ENCODE results near the gene MTFR1L. TPM values are rescaled to one million over a fixed set of nuclear protein-coding genes. Genes with fewer than 3 reads are reported as not detected.

MTFR1L gene
- total and polyA plus RNA-seq, 11 donors: 123 to 319 (median 213) TPM

- TF ChIP-seq CTCF (IDR thresholded peaks at IDR 0.05) (no peak), POLR2A (IDR thresholded peaks at IDR 0.05) (no peak)
- Histone ChIP-seq H3K27ac (no peak overlapping the region), H3K4me3 (no peak overlapping the region), H3K36me3 (peaks cover 0 to 10% (median 0%) of the 10 kb centered on the region in 9 donors), H3K4me1 (peaks cover 0 to 43% (median 18%) of the 10 kb centered on the region in 12 donors), H3K27me3 (no peaks in the 10 kb centered on the region), H3K9me3 (no peaks in the 10 kb centered on the region)
- intact Hi-C loops (cut with DNase I): loop anchor here in 1 of 10 donors (10.0 kb wide), 1 partner anchor 45 kb away; no protein-coding TSS in a partner anchor
- ATAC-seq (no peak), DNase-seq (no peak)
- WGBS, 4 donors: 76 to 91% (median 82%) methylated on average over 6 of the region's 6 CpGs
These were observed 50.3 kb downstream of the MTFR1L start for GRCh38 chr1:25869909-25870606.

GRCh38 chr1:25870614-25871013, 50.9 kb downstream of the MTFR1L start:
- Histone ChIP-seq H3K4me3 (no peak overlapping the region), H3K9me3 (no peaks in the 10 kb centered on the region), H3K4me1 (peaks cover 0 to 43% (median 20%) of the 10 kb centered on the region in 12 donors), H3K36me3 (peaks cover 0 to 10% (median 0%) of the 10 kb centered on the region in 9 donors), H3K27me3 (no peaks in the 10 kb centered on the region), H3K27ac (no peak overlapping the region)
- ATAC-seq (no peak), DNase-seq (no peak)
- 70 to 97% (median 90%) methylated on average over 1 of the region's 1 CpG for WGBS, 4 donors
- no peak for TF ChIP-seq CTCF (IDR thresholded peaks at IDR 0.05)
- TF ChIP-seq POLR2A (IDR thresholded peaks at IDR 0.05): no peak
- intact Hi-C loops (cut with DNase I): loop anchor here in 1 of 10 donors (10.0 kb wide), 1 partner anchor 46 kb away; no protein-coding TSS in a partner anchor

GRCh38 chr1:25871086-25871703, 51.4 kb downstream of the MTFR1L start:
- H3K27ac ChIP-seq: no peak overlapping the region
- no peak overlapping the region for H3K4me3 ChIP-seq
- ATAC-seq (no peak), DNase-seq (no peak)
- peaks cover 0 to 43% (median 24%) of the 10 kb centered on the region in 12 donors for H3K4me1 ChIP-seq
- no peaks in the 10 kb centered on the region for H3K27me3 ChIP-seq
- H3K9me3 ChIP-seq: no peaks in the 10 kb centered on the region
- 31 to 49% (median 34%) methylated on average over 5 of the region's 5 CpGs for WGBS, 4 donors
- TF ChIP-seq POLR2A (IDR thresholded peaks at IDR 0.05) (no peak), CTCF (IDR thresholded peaks at IDR 0.05) (no peak)
- intact Hi-C loops (cut with DNase I): loop anchor here in 1 of 10 donors (10.0 kb wide), 1 partner anchor 46 kb away; no protein-coding TSS in a partner anchor
- peaks cover 0 to 10% (median 0%) of the 10 kb centered on the region in 9 donors for H3K36me3 ChIP-seq

All from heart left ventricle (tissue), 16 donors.